GM19452 (cell line): Measurements from ENCODE around the gene ECE1.
A peak's percentile ranks its signal among the peaks of the same experiment; 100 is the strongest.

Experiments
- ATAC-seq: cut with Tn5 transposase; IDR thresholded peaks from one replicate; pipeline ENCODE4 v1.9.1; 2021; ENCODE audit not compliant: unreplicated experiment

ECE1 gene

DNA sequence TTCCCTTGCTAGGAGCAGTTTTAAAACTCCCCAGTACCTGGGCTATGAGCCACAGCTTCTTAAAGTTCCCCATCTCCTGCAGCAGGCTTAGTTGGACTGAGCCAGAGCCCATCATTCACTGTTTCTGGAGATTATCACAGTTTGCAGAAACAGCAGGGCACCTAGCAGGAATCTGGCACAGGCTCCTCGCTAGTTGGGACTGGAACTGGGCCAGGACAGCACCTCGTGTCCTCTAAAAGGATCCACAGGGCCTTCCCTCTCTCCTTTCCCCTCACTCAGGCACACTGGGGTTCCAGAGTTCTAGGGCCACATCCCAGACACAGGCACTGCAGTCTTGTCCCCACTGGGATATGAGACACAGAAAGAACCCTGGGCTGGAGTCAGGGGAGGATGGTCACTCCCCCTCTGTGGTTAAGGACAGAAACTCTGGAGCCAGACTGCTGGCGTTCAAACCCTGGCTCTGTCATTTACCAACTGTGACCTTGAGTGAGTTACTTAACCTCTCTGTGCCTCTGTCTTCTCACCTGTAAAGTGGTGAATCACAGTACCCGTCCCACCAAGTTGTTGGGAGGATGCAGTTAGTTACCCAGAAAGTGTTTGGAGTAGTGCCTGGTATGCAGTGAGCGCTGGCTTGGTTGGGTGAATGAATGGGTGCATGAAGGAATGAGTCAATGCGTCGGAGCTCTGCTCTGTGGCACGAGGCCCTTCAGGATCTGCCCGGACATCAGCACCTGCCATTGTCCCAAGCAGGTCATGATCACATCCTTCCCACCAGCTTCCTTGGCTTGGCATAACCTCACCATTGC lies 18.8 kb upstream of the ECE1 start:
- no peak for ATAC-seq

DNA sequence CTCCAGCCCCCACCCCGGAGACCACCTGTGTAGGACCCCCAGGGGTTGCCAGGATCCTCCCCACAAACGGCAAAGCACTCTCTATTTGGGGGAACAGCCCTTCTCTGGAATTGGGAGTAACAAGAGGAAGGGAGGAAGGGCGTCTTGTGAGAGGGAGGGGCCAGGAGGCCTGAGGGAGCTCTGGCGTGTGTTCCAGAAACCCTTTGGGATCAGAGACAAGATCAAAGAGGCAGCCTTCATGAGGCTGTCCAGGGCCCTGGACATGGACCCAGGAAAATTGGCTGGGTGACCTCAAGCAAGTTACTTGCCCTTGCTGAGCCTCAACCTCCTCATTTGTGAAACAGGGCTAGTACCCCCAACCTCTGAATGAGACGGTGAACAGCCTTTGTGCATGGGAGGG lies 18.1 kb upstream of the ECE1 start:
- ATAC-seq = no peak

DNA sequence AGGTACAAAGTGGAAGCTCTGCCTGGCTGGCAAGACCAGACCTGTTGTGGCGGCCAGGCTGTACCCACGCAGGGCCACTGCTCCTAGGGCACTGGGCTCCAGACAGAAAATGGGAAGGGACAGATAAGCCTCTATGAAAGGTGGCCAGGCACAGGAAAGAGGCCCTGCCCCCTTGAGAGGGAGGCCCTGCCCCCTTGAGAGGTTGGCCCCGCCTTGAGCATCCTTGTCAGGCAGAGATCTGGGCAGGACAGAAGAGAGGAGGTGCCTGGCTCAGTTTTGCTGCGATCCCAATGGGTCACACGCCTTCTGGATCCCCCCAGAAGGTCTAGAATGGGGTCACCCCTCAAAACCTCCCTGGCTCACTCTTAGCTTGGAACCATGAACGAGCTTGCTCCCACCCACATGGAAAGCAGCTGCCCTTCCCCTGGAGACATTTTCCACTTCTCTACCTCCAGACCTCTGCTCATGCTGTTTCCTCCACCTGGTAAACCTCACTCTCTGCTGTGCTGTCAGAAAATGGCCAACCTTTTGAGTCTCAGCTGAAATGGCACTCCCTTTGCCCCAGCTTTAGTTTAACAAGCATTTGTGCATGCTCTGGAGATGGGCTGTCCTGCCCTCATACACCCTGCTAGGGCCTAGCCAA lies 17.5 kb upstream of the ECE1 start:
- no peak for ATAC-seq

DNA sequence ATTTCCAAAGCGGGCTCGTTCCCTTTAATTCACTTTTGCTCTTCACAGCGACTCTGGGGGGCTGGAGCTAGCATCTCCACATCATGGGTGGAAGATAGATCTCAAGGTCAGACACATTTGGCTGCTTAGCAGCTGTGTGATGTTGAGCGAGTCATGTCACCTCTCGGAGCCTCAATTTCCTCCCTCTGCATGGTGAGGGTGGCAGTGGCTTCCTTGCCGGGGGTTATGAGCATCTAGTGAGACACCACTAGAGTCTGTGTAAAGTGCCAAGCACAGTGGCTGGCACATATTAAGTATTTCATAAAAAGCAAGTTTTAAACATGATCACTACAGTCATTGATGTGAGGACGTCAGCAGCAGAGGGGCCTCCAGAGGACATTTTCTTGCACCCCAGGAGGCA lies 16.9 kb upstream of the ECE1 start:
- no peak for ATAC-seq

DNA sequence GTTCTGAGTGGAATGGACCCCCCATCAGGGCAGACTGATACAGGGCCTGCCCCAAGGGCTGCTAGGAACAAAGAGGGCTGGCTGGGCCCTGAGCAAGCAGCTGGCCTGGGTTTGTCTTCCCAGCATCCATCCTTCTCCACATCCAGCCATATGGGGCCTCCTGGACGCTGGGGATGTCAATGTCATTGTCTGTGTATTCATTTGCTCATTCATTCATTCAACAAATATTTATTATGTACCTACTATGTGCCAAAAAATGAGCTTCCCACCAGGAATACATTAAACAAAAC lies 15.6 kb upstream of the ECE1 start:
- no peak for ATAC-seq

DNA sequence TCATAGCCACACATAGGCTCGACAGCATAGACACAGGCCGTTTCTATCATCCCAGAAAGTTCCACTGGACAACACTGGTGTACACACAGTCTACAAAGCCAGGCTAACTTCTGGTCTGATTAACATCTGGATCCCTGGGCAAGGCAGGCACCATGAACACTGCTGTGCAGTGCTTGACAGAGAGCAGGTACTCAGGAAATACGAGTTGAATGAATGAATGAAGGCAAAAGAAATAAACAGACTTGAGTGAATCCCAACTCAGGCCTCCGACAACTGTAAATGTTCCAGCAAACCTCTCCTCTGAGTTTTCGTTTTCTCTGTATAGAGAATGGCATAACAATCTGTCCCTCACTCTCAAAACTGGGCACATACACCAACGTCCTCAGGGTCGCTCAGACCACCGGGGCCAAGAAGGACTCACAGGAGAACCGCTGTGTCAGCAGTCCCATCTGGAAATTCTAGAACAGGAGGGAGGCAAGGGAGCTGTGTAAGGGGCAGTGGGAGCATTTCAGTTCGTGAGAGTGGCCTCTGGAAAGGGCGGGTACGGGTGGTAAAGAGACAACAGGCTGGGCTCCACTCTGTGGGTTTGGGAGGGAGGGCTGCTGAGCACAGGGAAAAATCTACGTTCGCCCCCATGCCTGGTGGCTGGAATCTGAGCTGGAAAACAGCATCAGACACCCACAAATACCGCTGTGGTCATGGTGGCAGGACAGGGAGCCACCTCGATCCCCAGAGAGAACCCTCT lies 15.1 kb upstream of the ECE1 start:
- ATAC-seq = no peak

DNA sequence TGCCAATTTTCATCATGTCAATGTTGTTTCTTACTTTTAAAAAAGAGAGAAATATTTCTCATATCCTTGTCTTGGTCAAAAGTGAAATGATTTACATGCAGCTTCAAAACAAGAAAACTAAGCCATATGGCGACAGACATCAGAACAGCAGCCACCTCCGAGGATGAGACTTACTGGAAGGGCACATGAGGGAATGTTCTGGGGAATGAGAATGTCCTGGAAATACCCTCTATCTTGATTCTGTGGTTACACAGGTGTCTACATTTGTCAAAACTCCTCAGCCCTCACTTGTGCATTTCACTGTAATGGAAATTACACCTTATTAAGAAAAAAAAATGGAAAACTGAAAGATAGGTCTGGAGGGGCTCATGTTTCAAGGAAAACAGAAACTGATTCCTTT lies 14.2 kb upstream of the ECE1 start:
- ATAC-seq = no peak

DNA sequence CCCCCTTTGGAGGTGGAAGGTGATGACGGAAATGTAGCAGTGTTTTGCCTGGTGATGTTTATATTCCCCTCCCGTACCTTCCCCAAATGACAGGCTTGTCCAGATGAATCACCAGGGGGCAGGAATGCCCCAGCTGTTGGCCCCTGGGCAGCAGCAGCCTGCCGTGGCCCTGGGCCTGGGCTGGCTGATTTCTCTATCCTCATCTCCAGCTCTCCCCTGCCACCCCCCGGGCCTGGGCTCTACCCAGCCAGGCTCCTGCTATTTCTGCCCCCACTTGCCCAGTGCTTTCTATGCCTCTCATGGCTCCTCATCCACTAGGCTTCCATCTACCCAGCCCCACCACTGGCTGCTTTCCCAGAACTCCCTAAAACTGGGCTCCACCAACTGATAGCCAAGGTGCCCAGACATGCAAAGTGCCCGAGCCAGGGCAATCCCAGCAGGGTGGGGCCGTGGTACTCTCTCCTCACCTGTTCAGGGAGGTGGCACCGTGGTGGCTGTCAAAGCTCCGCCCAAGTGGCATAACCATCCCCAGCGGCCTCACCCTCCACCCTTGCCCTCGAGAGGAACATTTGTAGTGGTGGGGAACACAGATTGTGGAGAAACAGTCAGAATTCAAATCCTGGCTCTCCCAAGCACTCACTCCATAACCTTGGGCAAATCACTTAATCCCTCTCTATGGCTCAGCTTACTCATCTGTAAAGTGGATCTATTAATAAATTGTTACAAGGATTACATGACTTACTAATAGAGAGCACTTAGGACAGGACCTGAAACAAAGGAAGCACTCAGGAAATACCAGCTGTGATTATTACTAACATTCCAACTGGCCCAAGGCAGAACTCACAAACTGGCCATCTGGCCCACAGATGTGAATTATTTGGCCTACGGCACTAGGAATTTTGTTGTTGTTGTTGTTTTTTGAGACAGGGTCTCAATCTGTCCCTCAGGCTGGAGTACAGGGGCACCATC lies 12.8 kb upstream of the ECE1 start:
- no peak for ATAC-seq

DNA sequence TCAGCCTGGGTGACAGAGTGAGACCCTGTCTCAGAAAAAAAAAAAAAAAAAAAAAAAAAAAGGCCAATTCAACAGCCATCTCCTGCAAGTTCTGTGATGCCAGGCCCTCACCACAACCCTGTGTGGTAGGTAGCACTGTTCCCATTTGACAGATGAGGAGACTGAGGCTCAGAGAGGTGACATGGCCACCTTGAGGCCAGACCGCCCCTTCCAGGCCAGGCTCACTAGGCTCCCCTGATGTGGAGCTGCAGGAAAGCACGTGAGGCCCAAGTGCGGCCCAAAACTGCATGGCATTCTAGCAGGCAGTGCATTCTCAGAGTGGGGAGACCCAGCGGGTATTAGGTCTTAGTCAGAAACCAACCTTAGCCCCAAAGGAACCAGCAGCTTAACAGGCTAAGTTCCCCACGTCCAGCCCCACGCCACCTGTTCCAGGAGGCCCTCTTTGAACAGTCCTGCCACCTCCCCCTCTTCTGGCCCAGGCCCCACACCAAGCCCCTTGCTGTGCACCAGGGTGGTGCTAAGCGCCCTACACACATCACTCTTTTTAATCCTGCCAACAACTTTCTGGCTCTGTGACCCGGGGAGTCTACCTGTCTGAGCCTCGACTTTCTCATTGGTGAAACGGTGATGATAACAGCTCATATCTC lies 11.7 kb upstream of the ECE1 start:
- no peak for ATAC-seq

DNA sequence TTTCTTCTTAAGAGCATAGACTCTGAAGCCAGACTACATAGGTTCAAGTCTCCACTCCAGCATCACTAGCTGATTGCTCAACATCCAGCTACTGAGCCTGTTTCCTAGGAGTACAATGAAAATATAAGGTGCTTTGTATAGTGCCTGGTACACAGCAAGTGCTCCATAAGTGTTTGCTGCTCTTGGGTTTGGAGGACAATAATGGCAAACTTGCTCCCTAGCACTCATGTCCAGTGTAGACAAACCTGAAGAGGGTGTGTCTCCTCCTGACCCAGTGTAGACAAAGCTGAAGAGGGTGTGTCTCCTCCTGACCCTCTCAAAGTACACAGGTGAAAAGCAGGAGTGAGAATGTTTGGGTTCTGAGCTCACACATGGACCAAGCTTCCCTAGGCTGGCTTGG lies 10.5 kb upstream of the ECE1 start:
- no peak for ATAC-seq

DNA sequence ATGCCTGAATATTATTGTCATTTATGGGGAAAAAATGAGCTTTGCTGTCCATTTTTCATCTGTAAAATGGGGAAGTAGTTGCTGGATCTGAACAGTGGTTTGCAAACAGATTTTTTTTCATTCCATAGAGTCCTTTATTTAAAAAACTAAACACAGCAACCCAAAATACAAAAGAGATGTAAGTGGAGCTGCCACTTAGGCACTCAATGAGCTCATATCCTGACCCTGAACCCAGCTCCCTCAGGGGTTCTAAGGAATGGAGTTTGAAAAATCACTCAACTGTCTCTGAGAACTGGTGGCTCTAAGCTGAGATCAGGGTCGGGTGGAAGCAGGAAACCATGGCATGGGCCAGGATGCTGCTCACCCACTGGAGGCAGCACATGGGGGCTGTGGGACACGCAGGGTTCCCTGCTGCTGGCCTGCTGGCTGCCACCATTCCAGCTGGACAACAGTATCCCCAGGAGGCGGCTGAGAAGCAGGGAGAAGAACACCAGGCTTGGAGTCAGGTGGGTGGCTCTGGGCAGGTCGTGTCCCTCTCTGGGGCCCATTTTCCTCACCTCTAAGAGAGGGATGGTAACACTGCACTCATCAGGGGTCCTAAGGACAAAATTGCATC lies 9.6 kb upstream of the ECE1 start:
- ATAC-seq = no peak

DNA sequence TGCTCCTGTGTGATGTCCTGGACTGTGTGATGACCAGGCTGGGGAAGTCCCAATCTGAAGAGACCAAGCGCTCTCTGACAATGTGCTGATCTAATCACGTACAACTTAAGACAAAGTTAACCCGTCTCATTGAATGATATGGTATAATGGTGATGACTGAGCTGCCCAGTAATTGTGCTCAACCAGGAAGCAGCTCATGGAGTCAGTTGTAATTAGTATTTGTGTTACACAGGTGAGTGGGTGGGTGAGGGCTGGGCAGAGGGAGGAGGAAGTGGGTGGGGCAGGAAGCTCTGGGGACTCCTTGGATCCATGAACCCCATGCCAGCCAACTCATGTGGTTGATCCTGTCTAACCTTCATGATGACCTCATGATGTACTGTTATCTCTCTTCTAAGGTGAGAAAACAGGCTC lies 8.7 kb upstream of the ECE1 start:
- no peak for ATAC-seq

DNA sequence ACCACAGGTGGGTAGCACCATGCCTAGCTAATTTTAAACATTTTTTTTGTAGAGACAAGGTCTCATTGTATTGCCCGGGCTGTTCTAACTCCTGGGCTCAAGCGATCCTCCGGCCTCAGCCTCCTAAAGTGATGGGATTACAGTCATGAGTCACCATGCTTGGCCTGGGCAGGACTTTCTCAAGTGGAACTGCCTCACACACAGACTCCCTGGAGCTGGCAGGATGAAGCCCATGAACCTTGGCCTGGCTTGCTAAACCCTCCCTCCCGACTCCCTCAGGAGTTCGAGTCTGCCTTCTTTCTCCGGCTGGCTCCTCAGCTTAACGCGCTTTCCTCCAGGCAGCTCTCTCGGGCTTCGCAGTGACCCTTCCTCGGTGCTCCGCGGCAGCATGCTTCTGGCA lies 7.7 kb upstream of the ECE1 start:
- ATAC-seq = no peak

DNA sequence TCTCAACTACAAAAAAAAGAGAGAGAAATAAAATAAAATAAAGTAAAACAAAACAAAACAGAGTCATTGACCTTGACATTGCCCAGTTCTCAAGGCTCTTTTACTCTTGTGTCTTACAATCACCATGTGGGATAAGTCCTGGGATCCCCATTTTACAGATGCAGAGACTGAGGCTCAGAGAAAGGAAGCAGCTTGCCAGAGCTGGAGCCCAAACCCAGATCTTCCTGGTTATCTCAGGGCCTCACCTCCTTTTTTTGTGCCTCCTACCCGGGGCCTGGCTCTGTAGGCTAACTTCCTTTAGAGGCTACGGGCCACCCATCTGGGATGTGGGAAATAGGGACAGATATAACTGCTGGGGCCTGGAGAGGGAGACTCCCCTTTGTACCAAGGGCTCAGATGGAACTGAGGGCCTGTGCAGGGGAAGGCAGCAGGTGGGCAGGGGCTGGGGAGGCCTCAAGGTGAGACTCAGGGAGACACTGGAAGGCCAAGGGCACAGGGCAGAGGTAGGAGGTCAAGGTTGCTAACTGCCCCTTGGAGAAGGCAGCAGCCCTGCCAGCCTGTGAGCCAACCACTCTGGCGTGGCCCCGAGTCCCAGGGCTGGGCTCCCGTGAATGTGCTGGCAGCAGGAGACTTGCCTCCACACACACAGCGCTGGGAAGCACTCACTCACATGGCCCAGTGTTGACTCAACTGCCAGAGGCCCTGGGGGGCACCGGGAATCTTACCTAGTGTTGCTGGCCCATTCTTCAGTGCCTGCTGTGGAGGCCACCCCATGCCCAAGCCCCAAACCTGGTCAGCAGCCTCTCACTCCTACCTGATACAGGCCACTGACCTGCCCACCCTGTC lies 6.5 kb upstream of the ECE1 start:
- ATAC-seq = no peak

DNA sequence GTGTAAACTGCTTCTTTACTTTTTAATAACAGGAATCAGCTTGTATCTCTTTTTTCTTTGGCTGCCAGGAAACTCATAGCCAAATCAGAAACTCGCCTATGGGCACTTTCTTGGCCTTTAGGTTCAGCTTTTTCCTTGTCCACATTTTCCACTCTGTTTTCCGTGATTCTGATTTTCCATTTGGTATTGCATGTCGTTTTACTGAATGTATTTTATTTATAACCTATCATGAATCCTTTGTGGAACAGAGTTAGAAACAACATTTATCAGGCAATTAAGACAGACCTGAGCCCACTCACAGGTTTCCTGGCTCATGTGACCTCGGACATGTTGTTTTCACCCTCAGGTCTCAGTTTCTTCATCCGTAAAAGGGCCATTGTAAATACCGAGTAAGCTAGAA lies 5.3 kb upstream of the ECE1 start:
- ATAC-seq = no peak

DNA sequence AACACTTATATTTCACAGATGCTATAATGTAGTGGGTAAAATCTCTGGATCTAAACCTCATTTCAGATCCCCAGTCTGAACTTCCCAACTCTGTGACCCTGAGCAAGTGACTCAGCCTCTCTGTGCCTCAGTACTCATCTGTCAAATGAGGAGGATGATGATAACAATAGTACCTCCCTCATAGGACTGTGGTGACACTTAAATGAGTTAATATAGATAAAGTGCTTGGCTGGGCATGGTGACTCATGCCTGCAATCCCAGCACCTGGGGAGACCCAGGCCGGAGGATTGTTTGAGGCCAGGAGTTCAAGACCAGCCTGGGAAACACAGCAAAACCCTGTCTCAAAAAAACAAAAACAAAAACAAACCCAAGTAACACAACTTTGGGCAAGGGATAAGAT lies 4.7 kb upstream of the ECE1 start:
- no peak for ATAC-seq

DNA sequence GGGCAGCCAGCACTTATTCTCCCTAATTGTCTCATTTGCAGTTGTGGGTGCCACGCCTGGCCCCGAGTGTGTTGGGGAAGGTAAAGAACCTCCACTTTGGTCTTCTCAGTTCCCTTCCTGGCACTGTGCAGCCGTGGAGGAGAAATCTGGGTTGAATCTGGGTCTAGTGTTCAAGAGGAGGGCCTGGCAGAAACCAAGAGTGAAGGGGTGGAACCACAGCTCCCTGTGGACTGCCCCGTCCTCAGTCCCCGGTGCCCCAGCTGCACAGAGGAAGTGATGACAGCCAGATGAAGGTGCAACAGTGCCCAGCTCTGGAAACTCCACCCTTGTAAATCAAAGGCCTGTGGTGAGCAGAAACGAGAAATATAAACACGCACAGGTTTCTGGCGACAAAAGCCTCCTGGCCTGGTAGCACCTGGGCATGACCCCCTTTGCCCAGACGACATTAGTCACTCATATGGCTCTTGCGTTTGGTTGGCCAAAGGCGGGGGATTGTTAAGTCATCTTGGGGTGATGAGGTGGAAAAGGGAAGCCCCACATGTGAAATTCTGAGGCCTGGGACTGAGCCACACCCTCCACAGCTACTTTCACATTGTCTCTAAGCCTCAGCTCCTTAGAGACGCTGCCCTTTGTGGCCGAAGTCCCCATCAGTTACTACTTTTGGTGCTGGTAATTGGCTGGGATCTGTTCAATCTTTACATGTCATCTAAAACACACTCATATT lies 4.2 kb upstream of the ECE1 start:
- ATAC-seq = peak; percentile 53

DNA sequence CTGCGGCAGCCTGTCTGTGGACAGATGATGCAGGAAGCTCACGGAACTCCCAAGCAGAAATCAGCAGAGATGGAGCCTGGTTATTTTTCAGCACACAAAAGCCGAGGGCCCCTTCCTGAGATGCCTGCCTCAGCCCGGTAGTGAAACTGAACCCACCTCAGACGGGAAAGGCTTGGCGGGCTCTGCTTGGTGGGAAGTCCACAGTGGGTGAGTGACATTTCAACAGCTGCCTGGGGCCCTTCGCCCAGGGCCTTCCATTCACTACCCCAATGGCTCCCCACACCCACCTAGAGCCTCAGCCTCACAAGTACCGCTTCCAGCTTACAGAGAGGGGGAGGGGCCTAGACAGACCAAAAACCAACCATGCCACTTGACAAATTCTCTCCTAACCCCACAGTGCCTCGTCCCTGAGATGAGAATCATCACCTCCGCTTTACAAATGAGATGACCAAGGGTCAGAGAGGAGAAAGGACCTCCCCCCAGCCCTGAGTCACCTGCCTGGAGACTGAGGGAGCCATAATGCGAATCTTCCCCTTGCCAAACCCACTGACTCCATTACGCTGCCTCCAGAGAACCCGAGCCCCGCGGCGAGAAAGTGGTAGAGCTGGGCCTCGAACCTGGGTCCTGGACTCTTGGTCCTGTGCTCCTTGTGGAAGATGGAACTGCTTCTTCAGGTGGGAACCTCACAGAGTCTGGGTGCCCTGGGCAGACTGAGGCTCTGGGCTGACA lies 3.4 kb upstream of the ECE1 start:
- peak; percentile 30 for ATAC-seq
